ENCODE data around the gene FGGY.

Gene FGGY

GRCh38 chr1:59434336-59434735 is 137.4 kb downstream of the FGGY start:
- Histone ChIP-seq H3K36me3 (ENCODE audit: low read length) (no peaks in the 10 kb centered on the region), H3K27ac (ENCODE audit: low read depth, low read length) (no peak overlapping the region), H3K4me3 (ENCODE audit: insufficient read depth, low read length, poor library complexity, severe bottlenecking) (no peak overlapping the region), H3K9me3 (ENCODE audit: insufficient read depth, low read length) (no peaks in the 10 kb centered on the region), H3K79me2 (ENCODE audit: insufficient read depth, low read length) (no peaks in the 10 kb centered on the region), H3K9me2 (replicated peaks; ENCODE audit: insufficient read depth, low read length) (no peaks in the 10 kb centered on the region), H4K20me1 (ENCODE audit: low read depth, low read length) (no peaks in the 10 kb centered on the region), H3F3A (ENCODE audit: insufficient read depth) (no peaks in the 10 kb centered on the region), H2AFZ (ENCODE audit: low read depth, low read length, severe bottlenecking) (no peak overlapping the region), H3K27me3 (ENCODE audit: low read length) (no peaks in the 10 kb centered on the region), H3K4me2 (ENCODE audit: low read depth, low read length, poor library complexity, severe bottlenecking) (no peak overlapping the region), H3K9ac (ENCODE audit: low read length) (no peak overlapping the region)
- TF ChIP-seq CTCF (IDR thresholded peaks at IDR 0.05; ENCODE audit: insufficient read depth, low read length, poor library complexity, severe bottlenecking) (no peak), EZH2phosphoT487 (conservative IDR thresholded peaks at IDR 0.05; ENCODE audit: low read length) (no peak)

- H2AFZ ChIP-seq (ENCODE audit: low read depth, low read length, severe bottlenecking), result no peak overlapping the region
- H3K9me2 ChIP-seq (replicated peaks; ENCODE audit: insufficient read depth, low read length), result no peaks in the 10 kb centered on the region
- no peak overlapping the region for H3K9ac ChIP-seq (ENCODE audit: low read length)
- TF ChIP-seq EZH2phosphoT487 (conservative IDR thresholded peaks at IDR 0.05; ENCODE audit: low read length) (no peak), CTCF (IDR thresholded peaks at IDR 0.05; ENCODE audit: insufficient read depth, low read length, poor library complexity, severe bottlenecking) (no peak)
- H3K9me3 ChIP-seq (ENCODE audit: insufficient read depth, low read length), result no peaks in the 10 kb centered on the region
- no peaks in the 10 kb centered on the region for H3K36me3 ChIP-seq (ENCODE audit: low read length)
- no peaks in the 10 kb centered on the region for H3K79me2 ChIP-seq (ENCODE audit: insufficient read depth, low read length)
- H3K27me3 ChIP-seq (ENCODE audit: low read length), result no peaks in the 10 kb centered on the region
- no peak overlapping the region for H3K4me2 ChIP-seq (ENCODE audit: low read depth, low read length, poor library complexity, severe bottlenecking)
- H3F3A ChIP-seq (ENCODE audit: insufficient read depth), result no peaks in the 10 kb centered on the region
- no peak overlapping the region for H3K27ac ChIP-seq (ENCODE audit: low read depth, low read length)
- no peaks in the 10 kb centered on the region for H4K20me1 ChIP-seq (ENCODE audit: low read depth, low read length)
- H3K4me3 ChIP-seq (ENCODE audit: insufficient read depth, low read length, poor library complexity, severe bottlenecking), result no peak overlapping the region
Observed at GRCh38 chr1:59436637-59437036, 139.7 kb downstream of the FGGY start.

- H3K9me3 ChIP-seq (ENCODE audit: insufficient read depth, low read length), result no peaks in the 10 kb centered on the region
- H3K9me2 ChIP-seq (replicated peaks; ENCODE audit: insufficient read depth, low read length), result no peaks in the 10 kb centered on the region; the same call in 1 of the 2 replicates
- no peaks in the 10 kb centered on the region for H3F3A ChIP-seq (ENCODE audit: insufficient read depth)
- H3K27ac ChIP-seq (ENCODE audit: low read depth, low read length), result no peak overlapping the region
- no peaks in the 10 kb centered on the region for H3K36me3 ChIP-seq (ENCODE audit: low read length)
- H3K9ac ChIP-seq (ENCODE audit: low read length), result no peak overlapping the region
- no peaks in the 10 kb centered on the region for H3K27me3 ChIP-seq (ENCODE audit: low read length)
- no peaks in the 10 kb centered on the region for H4K20me1 ChIP-seq (ENCODE audit: low read depth, low read length)
- H3K4me2 ChIP-seq (ENCODE audit: low read depth, low read length, poor library complexity, severe bottlenecking), result no peak overlapping the region
- H3K4me3 ChIP-seq (ENCODE audit: insufficient read depth, low read length, poor library complexity, severe bottlenecking), result no peak overlapping the region
- H3K79me2 ChIP-seq (ENCODE audit: insufficient read depth, low read length), result no peaks in the 10 kb centered on the region
- H2AFZ ChIP-seq (ENCODE audit: low read depth, low read length, severe bottlenecking), result no peak overlapping the region
- no peak for TF ChIP-seq EZH2phosphoT487 (conservative IDR thresholded peaks at IDR 0.05; ENCODE audit: low read length)
Observed at GRCh38 chr1:59438058-59438560, 141.2 kb downstream of the FGGY start.

GRCh38 chr1:59442492-59442891 is 145.6 kb downstream of the FGGY start:
- no peaks in the 10 kb centered on the region; the same call in 1 of the 2 replicates for H3K9me2 ChIP-seq (replicated peaks; ENCODE audit: insufficient read depth, low read length)
- no peak for TF ChIP-seq CTCF (IDR thresholded peaks at IDR 0.05; ENCODE audit: insufficient read depth, low read length, poor library complexity, severe bottlenecking)
- TF ChIP-seq EZH2phosphoT487 (conservative IDR thresholded peaks at IDR 0.05; ENCODE audit: low read length), result no peak
- H3K36me3 ChIP-seq (ENCODE audit: low read length), result no peaks in the 10 kb centered on the region
- H3K79me2 ChIP-seq (ENCODE audit: insufficient read depth, low read length), result no peaks in the 10 kb centered on the region
- no peak overlapping the region for H3K4me3 ChIP-seq (ENCODE audit: insufficient read depth, low read length, poor library complexity, severe bottlenecking)
- H3K27ac ChIP-seq (ENCODE audit: low read depth, low read length), result no peak overlapping the region
- no peak overlapping the region for H3K9ac ChIP-seq (ENCODE audit: low read length)
- no peak overlapping the region for H2AFZ ChIP-seq (ENCODE audit: low read depth, low read length, severe bottlenecking)
- H3K27me3 ChIP-seq (ENCODE audit: low read length), result no peaks in the 10 kb centered on the region
- H3K4me2 ChIP-seq (ENCODE audit: low read depth, low read length, poor library complexity, severe bottlenecking), result no peak overlapping the region
- H3K9me3 ChIP-seq (ENCODE audit: insufficient read depth, low read length), result no peaks in the 10 kb centered on the region
- no peaks in the 10 kb centered on the region for H3F3A ChIP-seq (ENCODE audit: insufficient read depth)
- H4K20me1 ChIP-seq (ENCODE audit: low read depth, low read length), result no peaks in the 10 kb centered on the region
